Measurements from ENCODE around the gene GSS. TPM values are rescaled to one million over a fixed set of nuclear protein-coding genes. Genes with fewer than 3 reads are reported as not detected.

Gene GSS
- total RNA-seq, 1 donor from 2014 or later = 63.9 TPM

DNA sequence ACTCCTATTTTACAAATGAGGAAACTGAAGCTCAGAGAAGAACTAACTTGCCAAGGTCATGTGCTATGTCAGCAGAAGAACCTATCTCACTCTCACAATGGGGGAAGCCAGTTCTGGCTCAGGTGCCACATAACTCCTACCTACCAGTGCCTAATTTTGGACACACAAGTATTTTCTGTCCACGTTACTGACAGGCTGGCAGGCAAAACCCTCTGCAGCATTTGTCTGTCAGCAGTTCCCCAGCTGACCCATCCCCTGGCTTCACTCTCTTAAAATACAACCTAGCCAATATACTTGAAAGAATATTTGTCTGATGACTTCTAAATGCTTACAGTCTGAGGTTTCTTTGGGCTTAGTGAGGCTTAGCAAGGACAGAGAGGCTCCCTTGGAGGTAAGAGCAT is 15.5 kb downstream of the GSS start:
- Histone ChIP-seq H3K4me3 (no peak overlapping the region), H3K27me3 (no peaks in the 10 kb centered on the region), H3K27ac (no peak overlapping the region), H3K36me3 (peaks cover 3% of the 10 kb centered on the region), H3K4me1 (no peaks in the 10 kb centered on the region), H2AFZ (replicated peaks) (no peak overlapping the region), H3K4me2 (no peak overlapping the region), H4K20me1 (ENCODE audit: low read depth) (no peaks in the 10 kb centered on the region), H3F3A (ENCODE audit: low read depth) (no peaks in the 10 kb centered on the region), H3K9me3 (ENCODE audit: low read depth) (no peaks in the 10 kb centered on the region), H3K79me2 (ENCODE audit: low read depth) (no peaks in the 10 kb centered on the region), H3K9ac (no peak overlapping the region)
- Mint-ChIP-seq H3K36me3 (peaks cover 20% of the 10 kb centered on the region), H3K4me1 (no peaks in the 10 kb centered on the region), H3K27me3 (ENCODE audit: insufficient read depth, low read depth) (peaks cover 4% of the 10 kb centered on the region), H3K4me3 (no peak overlapping the region), H3K9me3 (no peaks in the 10 kb centered on the region), H3K27ac (no peak overlapping the region)
- TF ChIP-seq EZH2phosphoT487 (IDR thresholded peaks at IDR 0.05) (no peak), EZH2 (IDR thresholded peaks at IDR 0.05) (no peak)
- TF ChIP-seq, protein P1, sequence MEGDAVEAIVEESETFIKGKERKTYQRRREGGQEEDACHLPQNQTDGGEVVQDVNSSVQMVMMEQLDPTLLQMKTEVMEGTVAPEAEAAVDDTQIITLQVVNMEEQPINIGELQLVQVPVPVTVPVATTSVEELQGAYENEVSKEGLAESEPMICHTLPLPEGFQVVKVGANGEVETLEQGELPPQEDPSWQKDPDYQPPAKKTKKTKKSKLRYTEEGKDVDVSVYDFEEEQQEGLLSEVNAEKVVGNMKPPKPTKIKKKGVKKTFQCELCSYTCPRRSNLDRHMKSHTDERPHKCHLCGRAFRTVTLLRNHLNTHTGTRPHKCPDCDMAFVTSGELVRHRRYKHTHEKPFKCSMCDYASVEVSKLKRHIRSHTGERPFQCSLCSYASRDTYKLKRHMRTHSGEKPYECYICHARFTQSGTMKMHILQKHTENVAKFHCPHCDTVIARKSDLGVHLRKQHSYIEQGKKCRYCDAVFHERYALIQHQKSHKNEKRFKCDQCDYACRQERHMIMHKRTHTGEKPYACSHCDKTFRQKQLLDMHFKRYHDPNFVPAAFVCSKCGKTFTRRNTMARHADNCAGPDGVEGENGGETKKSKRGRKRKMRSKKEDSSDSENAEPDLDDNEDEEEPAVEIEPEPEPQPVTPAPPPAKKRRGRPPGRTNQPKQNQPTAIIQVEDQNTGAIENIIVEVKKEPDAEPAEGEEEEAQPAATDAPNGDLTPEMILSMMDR (IDR thresholded peaks at IDR 0.05) = no peak
- no peak for DNase-seq (ENCODE audit: low spot score)

DNA sequence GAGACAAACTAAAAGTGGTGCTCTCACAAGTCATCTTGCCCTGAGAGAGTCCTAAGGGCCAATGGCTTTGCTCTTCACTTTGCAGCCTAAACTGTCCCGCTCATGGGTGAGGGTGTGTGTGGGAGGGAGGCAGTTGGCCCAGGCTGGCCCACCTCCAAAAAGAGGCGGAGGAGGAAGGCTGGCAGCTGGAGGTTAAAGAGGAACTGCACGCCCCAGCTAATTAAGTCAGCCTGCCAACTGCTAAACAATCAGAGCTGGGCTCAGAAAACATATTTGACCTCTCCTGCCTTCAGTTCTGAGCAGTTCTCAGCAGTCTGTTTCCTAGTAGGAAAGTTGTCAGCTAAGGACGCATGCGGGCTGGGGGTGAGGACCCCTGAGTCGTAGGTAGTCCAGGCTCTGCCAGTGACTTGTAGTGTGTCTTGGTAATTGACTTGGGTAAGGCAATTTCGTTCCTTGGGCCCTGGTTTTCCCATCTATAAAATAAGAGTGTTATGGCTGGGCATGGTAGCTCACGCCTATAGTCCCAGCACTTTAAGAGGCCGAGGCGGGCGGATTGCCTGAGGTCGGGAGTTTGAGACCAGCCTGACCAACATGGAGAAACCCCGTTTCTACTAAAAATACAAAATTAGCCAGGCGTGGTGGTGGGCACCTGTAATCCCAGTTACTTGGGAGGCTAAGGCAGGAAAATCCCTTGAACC is 17.0 kb downstream of the GSS start:
- H3K4me1 Mint-ChIP-seq = no peaks in the 10 kb centered on the region

DNA sequence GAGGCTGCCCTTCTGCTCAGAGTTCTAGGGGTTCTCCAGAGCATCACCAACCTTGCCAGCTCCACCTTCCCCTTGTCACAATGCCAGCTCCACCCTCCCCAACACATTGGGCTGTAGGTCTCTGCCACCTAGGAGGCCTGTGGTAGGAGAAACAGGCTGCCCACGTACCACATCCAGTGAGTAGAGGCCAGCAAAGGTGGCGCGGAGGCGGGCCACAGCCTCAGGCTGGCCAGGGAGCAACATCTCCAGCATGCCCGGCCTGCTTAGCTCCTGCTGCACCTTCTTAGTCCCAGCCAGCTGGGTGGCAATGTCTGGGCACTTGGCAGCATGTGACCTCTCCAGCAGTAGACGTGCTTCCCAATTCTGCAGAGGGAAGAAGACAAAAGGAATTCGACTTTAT is 23.8 kb downstream of the GSS start:
- Histone ChIP-seq H3K9me3 (ENCODE audit: low read depth) (no peaks in the 10 kb centered on the region), H4K20me1 (ENCODE audit: low read depth) (no peaks in the 10 kb centered on the region), H3K27me3 (no peaks in the 10 kb centered on the region), H3K4me1 (no peaks in the 10 kb centered on the region), H3K4me3 (no peak overlapping the region), H3K79me2 (ENCODE audit: low read depth) (no peaks in the 10 kb centered on the region), H3K27ac (no peak overlapping the region), H3F3A (ENCODE audit: low read depth) (no peaks in the 10 kb centered on the region), H2AFZ (replicated peaks) (no peak overlapping the region), H3K36me3 (no peaks in the 10 kb centered on the region), H3K9ac (no peak overlapping the region), H3K4me2 (no peak overlapping the region)
- H3K9me3 Mint-ChIP-seq = no peaks in the 10 kb centered on the region
- no peak overlapping the region for H3K27ac Mint-ChIP-seq
- H3K4me3 Mint-ChIP-seq = no peak overlapping the region
- TF ChIP-seq, protein P1 (IDR thresholded peaks at IDR 0.05) = no peak
- TF ChIP-seq EZH2 (IDR thresholded peaks at IDR 0.05) = no peak
- no peak for TF ChIP-seq EZH2phosphoT487 (IDR thresholded peaks at IDR 0.05)
- H3K36me3 Mint-ChIP-seq = peaks cover 25% of the 10 kb centered on the region
- H3K4me1 Mint-ChIP-seq = no peaks in the 10 kb centered on the region
- H3K27me3 Mint-ChIP-seq (ENCODE audit: insufficient read depth, low read depth) = peaks cover 3% of the 10 kb centered on the region
- no peak for DNase-seq (ENCODE audit: low spot score)

More for the DNA sequence above, 17.0 kb downstream of the GSS start:
- H3K27ac Mint-ChIP-seq = no peak overlapping the region
- DNase-seq (ENCODE audit: low spot score) = no peak
- Histone ChIP-seq H3K4me2 (no peak overlapping the region), H3K9me3 (ENCODE audit: low read depth) (no peaks in the 10 kb centered on the region), H3K36me3 (peaks cover 3% of the 10 kb centered on the region), H3F3A (ENCODE audit: low read depth) (no peaks in the 10 kb centered on the region), H3K4me3 (no peak overlapping the region), H2AFZ (replicated peaks) (no peak overlapping the region), H3K9ac (no peak overlapping the region), H3K27ac (no peak overlapping the region), H3K4me1 (no peaks in the 10 kb centered on the region), H3K79me2 (ENCODE audit: low read depth) (no peaks in the 10 kb centered on the region), H4K20me1 (ENCODE audit: low read depth) (no peaks in the 10 kb centered on the region), H3K27me3 (no peaks in the 10 kb centered on the region)
- H3K9me3 Mint-ChIP-seq = no peaks in the 10 kb centered on the region
- peaks cover 20% of the 10 kb centered on the region for H3K36me3 Mint-ChIP-seq
- TF ChIP-seq, protein P1 (IDR thresholded peaks at IDR 0.05) = no peak
- no peak for TF ChIP-seq EZH2phosphoT487 (IDR thresholded peaks at IDR 0.05)
- TF ChIP-seq EZH2 (IDR thresholded peaks at IDR 0.05) = no peak
- peaks cover 5% of the 10 kb centered on the region for H3K27me3 Mint-ChIP-seq (ENCODE audit: insufficient read depth, low read depth)
- H3K4me3 Mint-ChIP-seq = no peak overlapping the region

All from neural progenitor cell (in vitro differentiated cells).